ENCODE data around the gene TTC39C.
A peak's percentile ranks its signal among the peaks of the same experiment; 100 is the strongest.
"Not testable (repeated sequence)": the region's sequence is repeated elsewhere in the genome, so short reads cannot be mapped to it uniquely, and the experiment has no call there.

The TTC39C gene

DNA sequence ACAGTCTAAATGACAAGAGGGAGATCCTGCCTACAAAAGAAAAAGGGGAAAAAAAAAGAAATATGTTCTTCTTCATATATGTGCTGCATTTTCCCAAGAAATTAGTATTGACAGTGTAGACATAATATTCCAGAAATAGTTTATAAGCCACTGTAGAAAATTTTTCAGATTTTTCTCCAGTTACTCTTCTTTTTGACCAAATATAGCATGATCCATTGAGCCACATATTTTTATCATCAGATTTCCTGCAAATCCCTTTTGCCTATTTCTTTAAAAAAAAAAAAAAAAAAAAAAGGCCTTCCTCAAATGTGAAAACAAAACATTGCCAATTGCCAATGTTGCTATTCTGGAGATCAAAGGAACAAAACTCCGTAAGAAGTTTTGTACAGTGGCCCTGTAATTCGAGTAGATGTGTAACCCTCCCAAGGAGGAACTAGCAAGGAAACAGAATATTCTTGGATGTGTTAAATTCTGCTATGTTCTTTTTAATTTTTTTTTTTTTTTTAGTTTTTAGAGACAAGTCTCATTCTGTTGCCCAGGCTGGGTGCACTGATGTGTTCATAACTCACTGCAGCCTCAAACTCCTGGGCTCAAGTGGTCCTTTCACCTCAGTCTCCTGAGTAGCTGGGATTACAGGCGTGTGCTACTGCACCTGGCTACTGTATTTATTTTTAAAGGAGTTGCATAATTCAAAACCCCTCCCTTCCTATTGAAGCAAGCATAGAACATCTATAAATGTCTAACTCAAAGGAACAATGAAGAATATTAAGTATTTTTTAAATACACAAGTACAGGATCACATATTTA is 111.8 kb downstream of the TTC39C start:
- no peak for DNase-seq

DNA sequence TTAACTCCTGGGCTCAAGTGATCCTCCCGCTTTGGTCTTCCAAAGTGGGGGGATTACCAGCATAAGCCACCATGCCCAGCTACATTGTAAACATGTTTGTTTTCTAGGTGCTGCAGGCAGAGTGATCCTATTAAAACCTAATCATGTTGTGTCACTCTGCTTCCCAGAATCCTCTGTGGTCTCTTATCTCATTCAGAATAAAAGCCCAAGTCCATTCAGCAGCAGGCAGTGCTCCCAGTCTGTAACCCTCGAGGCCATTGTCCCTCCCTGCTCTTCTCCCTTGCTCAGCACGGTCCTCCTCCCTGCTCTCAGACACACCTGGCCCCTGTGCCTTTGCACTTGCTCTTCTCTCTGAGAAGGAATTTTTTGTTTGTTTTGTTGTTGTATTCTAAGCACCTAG is 113.2 kb downstream of the TTC39C start:
- no peak for DNase-seq

DNA sequence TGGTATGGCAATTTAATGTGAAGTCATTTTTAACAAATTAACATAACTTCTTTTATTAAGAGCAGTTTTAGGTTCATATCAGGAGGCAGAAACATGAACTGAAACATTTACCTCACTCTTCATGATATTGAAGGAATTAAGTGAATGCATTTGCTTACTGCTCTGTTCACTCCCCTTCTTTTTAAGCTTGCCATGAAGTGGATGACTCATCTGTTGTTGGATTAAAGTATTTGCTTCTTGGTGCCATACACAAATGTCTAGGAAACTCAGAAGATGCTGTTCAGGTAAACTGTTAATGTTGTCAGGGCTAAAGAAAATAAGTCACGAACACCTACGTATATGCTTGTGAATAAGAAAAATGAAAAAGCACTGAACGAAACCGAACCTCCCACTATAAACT is 114.1 kb downstream of the TTC39C start:
- DNase-seq = no peak

DNA sequence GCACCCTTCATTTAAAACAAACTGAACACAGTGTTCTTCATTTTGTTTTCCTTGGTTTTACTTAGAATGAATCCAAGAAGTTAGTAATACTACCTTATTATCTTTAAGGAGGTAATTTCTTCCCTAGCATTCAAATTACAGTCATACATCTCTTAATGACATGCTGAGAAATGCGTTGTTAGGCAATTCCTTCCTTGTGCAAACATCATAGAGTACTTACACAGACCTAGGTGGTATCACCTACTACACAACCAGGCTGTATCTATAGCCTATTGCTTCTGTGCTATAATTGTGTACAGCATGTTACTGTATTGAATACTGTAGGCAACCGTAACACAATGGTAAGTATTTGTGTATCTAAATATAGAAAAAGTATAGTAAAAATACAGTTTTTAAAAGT is 115.9 kb downstream of the TTC39C start:
- DNase-seq = no peak

DNA sequence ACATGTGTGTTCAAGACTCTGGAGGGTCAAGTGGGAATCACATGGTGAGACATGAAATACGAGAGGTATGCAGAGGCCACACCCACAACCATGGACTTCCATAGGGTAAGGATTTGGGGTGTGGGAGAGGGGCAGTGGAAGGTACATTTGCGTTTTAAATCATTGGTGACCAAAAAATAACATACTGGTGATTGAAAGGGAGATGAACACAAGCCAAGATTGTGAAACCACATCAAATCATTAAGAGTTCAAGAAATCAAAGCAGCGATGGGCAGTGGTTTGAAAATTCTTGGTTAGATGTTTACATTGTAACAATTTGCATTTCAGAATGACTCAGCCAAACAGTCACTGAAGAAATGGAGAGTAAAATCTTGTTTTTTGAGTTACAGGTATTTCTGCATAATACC is 122.4 kb downstream of the TTC39C start:
- DNase-seq = no peak

DNA sequence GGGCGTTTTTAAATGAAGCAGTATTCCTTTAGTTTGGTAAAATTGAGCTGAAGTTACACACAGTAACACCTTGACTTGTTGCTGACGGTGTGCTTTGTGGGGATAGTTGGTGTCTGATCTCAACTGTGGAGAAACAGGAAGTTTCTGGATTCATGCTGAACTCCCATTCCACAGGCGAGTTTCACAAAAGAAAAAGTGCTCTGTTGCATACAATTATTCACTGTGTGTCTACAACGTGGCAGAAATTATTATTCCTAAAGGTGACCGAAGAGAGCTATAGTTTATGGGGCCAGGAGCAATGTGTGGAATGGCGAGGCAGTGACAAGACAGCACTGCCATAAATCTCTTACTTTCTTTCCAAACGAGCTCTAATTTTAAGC is 123.8 kb downstream of the TTC39C start:
- DNase-seq = no peak

DNA sequence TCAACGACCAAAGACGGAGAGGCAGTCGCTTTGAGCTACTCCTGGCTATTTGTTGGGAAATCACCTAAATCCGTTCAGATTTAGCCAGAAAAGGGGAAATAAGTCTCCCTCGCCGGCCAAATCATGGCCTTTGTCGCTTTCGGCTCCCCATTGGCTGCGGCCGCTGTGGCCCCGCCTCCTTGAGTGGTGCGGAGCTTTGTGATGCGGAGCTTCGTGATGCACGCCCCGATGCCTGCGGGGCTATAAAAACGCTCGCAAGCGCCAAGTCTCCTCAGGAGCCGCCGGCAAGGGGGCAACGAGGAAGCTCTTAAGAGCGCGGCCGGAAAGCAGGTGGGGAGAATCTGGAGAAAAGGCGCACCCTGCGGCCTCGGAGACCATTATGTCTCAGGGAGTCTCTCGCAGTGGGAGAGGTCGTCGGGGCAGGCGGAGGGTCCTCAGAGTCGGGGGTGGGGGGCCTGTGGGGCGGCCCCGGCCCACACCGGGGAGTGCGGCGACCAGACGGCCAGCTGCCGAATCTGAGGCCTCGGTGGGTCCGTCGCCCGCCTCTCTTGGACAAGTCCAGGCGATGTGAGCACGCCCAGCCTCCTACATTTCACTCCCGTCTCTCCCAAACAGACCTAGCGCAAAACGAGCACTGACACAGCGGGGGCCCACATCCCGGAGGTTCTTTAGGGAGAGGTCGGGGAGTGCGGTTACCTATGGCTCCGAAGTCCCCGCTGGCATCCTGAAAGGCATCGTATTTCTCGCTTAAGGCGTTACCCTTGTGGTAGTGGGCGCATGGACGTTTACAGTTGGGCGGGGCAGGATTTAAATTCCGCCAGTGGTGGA is 124.4 kb downstream of the TTC39C start, which contains the start of gene CABYR:
Gene CABYR, plus strand, starts transcription at position 274 of the 828 bp plus-strand sequence. CDS start 4,053 bp downstream, outside the sequence.
- peak in 49 of 51 donors; percentile 21 to 89 (median 74) for DNase-seq

DNA sequence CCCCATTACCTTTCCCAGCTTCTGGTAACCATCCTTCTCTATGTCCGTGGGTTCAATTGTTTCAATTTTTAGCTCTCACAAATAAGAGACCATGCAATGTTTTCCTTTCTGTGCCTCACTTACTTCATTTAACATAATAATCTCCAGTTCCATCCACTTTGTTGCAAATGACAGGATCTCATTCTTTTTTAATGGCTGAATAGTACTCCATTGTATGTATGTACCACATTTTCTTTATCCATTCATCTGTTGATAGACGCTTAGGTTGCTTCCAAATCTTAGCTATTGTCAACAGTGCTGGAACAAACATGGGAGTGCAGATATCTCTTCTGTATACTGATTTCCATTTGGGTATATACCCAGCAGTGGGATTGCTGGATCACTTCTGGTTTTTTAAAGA is 126.1 kb downstream of the TTC39C start:
- DNase-seq = no peak

DNA sequence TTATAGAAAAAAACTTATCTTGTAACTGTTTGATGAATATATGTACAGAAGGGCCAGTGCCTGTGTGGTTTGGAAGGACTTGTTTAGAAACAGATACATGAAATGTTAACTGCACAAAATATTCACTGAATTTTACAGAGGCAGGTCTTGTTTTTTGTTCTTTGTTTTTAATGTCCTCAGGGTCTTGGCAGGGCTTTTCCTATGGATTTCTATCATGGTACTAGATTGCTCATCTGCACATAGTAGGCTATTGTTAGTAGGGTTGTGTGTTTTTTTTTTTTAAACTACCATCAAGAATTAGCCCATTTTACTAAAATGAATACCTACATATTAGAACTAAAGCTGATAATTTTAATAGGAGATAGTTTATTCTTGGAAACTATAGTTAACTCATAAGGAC is 127.8 kb downstream of the TTC39C start:
- no peak for DNase-seq

DNA sequence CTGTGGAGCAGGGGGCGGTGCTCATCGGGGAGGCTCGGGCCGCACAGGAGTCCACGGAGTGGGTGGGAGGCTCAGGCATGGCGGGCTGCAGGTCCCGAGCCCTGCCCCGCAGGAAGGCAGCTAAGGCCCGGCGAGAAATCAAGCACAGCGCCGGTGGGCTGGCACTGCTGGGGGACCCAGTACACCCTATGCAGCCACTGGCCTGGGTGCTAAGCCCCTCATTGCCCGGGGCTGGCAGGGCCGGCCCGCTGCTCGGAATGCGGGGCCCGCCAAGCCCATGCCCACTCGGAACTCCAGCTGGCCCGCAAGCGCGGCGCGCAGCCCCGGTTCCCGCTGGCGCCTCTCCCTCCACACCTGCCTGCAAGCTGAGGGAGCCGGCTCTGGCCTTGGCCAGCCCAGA is 135.0 kb downstream of the TTC39C start:
- DNase-seq = not testable (repeated sequence)

DNA sequence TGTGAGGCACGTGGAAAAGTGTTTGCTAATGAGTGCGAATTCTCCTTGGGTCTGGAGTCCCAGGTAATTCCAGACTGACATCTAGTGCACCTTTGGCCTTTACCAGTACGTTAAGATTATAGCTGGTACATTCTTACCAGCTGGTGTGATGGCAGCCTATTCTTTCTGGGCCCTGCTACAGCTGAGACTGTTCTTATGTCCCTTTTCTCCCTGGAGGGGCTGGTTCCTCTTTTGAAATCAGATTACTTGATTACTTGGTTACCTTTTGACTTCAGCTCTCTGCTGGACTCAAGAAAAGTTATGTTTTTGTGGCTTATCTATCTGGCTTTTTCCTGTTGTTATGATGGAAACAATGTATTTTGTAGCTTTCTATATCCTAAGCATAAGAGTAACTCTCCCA is 138.8 kb downstream of the TTC39C start:
- DNase-seq = no peak

DNA sequence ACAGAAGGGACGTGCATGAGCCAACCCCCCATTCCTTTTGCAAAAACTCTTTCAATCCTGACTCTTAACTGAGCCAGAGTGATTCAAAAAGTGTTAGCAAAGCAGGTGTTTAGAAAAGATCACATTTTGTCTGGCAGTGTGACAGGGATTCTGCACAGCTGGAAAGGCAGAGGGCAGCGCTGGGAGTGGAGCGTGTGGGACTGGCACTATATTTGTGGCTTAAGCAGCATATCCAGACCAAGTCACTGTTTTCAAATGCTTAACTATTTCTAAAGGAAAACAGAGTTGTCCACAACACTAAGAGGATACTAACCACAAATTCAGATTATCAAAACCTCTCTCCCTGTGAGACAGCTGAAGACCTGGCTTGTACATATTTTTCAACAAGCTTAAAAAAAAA is 143.3 kb downstream of the TTC39C start:
- peak in 2 of 51 donors; percentile 10 to 11 for DNase-seq

DNA sequence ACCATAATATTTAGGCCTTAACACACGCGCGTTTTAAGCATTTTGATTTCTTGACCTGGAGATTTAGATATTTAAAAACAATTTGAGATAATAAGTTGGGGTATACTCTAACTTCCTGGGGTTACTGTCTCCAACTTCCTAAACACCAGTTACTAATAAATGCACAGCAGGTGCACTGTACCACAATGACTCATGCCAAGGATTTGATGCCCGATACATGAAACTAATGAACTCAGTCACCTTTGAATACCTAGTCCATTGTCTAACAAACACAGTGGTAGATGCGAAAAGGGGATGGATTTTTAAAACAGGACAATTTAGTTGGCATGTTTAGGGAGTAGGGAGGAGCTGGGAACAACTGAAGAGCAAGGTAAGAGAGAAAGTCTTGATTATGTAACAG is 145.5 kb downstream of the TTC39C start:
- DNase-seq = no peak

DNA sequence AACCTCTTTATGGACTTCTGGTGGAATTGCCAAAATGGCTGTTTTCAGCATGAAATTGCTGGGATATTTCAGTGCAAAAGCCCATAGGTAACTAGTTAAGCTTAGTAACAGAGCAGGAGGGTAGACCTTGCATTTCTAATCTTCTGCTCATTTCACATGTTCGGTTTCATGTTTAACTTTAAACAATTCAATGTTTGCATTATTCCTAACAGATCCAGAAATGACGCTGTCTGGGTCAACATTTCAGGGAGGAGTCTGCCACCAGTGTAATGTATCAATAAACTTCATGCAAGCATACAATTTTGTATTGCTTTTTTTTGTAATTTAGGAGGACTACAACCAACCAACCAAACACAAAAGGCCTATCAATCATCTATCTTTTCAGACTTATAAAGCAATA is 146.8 kb downstream of the TTC39C start:
- no peak for DNase-seq

DNA sequence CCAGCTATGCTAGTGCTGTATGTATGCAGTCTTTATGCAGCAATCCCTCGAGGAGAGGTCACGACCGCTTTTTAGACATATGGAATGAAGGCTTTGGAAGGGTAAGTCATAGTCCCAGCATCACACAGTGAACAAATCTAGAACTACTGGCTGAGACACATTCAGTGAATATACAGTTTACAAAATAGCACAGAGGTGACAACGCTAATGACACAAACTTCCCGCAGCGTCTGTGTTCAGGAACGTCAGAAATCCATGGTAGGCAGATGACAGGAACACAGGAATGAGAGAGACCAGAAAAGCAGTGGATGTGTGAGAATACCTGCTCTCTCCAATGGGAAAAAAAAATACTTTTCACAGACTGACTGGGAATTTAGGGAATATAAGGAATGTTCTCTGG is 153.9 kb downstream of the TTC39C start:
- DNase-seq = no peak

DNA sequence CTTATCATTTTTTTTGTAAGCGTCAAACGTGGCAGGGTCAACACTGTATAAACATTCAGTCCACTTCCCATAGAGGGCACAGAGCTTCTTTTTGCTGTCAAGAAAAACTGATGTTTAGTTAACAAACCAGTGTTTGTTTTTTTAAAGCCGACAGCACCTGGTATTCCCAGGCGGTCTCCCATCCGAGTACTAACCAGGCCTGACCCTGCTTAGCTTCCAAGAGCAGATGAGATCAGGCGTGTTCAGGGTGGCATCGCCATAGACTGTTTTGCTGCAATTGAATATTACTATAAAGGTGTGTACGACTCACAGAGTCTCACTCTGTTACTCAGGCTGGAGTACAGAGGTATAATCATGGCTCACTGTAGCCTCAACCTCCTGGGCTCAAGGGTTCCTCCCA is 155.8 kb downstream of the TTC39C start:
- DNase-seq = no peak

DNA sequence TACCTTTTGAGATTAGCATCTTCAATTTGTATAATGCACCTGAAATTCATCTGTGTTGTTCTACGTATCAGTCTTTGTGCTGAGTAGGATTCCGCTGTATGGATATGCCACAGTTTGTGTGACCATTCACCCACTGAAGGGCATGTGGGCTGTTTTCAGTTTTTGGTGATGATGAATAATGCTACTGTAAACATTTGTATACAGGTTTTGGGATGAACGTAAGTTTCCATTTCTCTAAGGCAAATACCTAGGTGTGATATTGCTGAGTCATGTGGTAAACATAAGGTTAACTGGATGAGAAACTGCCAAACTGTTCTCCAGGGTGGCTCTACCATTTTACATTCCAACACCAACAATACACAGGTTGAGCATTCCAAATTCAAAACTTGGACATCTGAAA is 159.4 kb downstream of the TTC39C start:
- no peak for DNase-seq

DNA sequence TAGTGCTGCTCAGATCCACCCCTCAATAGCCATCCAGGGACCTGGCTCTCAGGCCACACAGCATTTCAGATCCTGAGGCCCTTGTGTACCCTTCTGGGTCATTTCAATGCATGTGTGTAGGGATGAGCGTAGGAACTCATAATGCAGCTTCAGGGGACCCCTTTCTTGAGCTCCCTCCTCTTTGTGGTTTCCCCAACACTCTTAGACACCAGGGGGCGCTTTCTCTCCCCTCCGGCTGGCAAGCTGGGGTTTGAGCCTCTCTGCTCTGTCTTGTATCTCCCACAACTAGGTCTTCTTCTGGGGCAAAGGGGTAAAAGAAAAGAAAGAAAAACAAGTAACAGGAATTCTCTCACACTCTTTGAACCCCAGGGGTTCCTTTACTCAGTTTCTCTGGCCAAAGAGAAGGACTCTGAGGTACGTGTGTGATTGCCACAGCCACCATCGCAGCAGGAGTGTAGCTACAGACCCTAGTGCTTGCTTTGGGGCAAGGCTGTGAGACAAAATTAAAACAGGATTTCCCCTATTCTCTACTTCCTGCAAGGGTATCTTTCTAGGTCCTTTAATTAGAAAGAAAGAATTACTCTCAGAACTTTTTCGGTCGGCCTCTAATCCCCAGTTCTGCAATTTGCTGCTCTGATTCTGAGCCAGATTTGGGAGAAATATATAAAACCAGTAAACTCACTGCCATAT is 162.3 kb downstream of the TTC39C start:
- DNase-seq = peak in 40 of 51 donors; percentile 8 to 84 (median 46)

DNA sequence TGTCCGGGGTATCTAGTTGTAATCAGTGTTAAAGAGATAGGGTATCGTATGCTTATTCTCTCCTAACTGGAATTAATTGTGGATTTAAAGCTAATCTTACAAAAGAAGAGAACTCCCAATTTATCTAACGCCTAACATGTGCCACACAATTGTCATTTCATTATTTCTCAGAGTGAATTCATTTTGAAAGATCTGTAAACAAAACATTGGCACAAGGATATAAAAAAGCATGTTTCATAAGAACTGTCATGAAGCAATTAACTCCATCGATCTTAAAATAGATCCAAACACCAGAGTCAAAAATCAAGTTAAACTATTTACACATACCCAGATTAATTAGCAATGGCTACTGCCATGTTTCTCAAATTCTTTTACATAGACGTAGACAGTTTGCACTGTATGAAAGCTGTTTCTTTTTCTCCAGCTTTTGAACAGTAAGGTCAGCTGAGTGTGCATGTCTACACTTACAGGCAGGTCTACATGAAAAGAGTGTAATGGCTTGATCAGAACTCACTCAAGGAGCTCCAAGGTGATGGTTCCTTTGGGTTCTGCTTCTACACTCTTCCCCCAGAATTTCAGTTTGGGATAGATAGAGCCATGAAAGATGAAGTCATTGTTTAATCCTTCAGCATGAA is 163.1 kb downstream of the TTC39C start:
- DNase-seq = no peak

DNA sequence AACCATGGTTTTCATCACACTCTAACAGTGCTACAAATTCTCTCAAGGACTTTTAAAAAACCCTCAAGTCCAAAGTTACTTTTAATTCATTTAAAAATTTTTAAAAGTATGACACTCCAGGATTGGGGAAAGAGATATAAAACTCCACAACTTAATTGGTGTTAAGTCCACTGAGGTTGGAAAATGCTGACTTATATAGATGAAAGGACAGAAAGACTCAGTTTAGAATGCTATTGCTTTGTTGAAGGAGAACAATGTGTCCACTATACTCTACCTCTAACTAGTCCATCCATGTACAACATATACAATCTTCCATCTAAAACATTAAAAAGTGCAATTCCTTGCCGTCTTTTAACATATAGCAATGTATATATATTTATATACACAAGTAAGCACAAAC is 165.5 kb downstream of the TTC39C start:
- no peak for DNase-seq

DNA sequence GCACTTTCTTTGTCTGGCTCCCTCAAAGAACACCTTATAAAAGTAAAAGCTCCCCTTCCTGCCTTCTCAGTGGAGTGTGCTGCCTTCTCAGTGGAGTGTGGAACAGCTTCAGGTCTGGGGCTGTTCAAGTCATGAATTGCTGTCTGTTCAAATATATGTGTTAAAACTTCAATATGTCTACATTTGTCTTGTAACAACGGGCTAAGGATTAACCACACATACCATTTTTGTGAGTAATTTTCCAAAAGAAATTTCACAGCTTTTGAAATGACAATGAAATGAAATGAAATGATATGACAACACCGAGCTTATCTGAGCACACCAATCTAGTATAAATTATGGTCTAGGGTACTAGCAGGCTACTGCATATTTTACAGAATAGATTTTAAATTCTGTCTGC is 167.3 kb downstream of the TTC39C start:
- no peak for DNase-seq
